Hematopoietic multipotent progenitor cell treated with erythropoietin and hydrocortisone succinate and interleukin-3 and kit ligand, for 6 days (in vitro differentiated cells): ENCODE results near the gene ADGRD1.

Experiments used
- DNase-seq: peaks from one replicate; pipeline ENCODE4 v3.0.0-alpha.2; 2015

ADGRD1 gene

GRCh38 chr12:131009595-131010395 lies 56.1 kb downstream of the ADGRD1 start:
- DNase-seq: no peak

GRCh38 chr12:131010396-131011131 lies 56.9 kb downstream of the ADGRD1 start:
- no peak for DNase-seq

- no peak for DNase-seq
Observed at GRCh38 chr12:131011165-131012079, 57.7 kb downstream of the ADGRD1 start.

GRCh38 chr12:131012279-131013069 lies 58.8 kb downstream of the ADGRD1 start:
- DNase-seq: no peak

- DNase-seq: no peak
Observed at GRCh38 chr12:131013118-131013517, 59.4 kb downstream of the ADGRD1 start.

- DNase-seq: no peak
Observed at GRCh38 chr12:131014343-131014742, 60.6 kb downstream of the ADGRD1 start.

GRCh38 chr12:131015581-131016337 lies 62.1 kb downstream of the ADGRD1 start:
- DNase-seq: no peak

GRCh38 chr12:131017477-131017991 lies 63.8 kb downstream of the ADGRD1 start:
- DNase-seq: no peak

GRCh38 chr12:131018019-131018620 lies 64.4 kb downstream of the ADGRD1 start:
- no peak for DNase-seq

GRCh38 chr12:131018808-131019397 lies 65.2 kb downstream of the ADGRD1 start:
- no peak for DNase-seq

- no peak for DNase-seq
Observed at GRCh38 chr12:131020326-131021153, 66.8 kb downstream of the ADGRD1 start.

- no peak for DNase-seq
Observed at GRCh38 chr12:131021154-131021541, 67.4 kb downstream of the ADGRD1 start.

GRCh38 chr12:131024026-131024425 lies 70.3 kb downstream of the ADGRD1 start:
- no peak for DNase-seq

- DNase-seq: no peak
Observed at GRCh38 chr12:131024721-131025120, 71.0 kb downstream of the ADGRD1 start.

- DNase-seq: no peak
Observed at GRCh38 chr12:131025234-131025633, 71.5 kb downstream of the ADGRD1 start.

GRCh38 chr12:131025939-131026702 lies 72.4 kb downstream of the ADGRD1 start:
- DNase-seq: no peak

GRCh38 chr12:131026754-131027153 lies 73.0 kb downstream of the ADGRD1 start:
- no peak for DNase-seq

GRCh38 chr12:131027264-131027663 lies 73.6 kb downstream of the ADGRD1 start:
- no peak for DNase-seq
